ENCODE measurements around the gene OXLD1.
A peak's percentile ranks its signal among the peaks of the same experiment; 100 is the strongest.
"Not testable (repeated sequence)": the region's sequence is repeated elsewhere in the genome, so short reads cannot be mapped to it uniquely, and the experiment has no call there.

The OXLD1 gene

DNA sequence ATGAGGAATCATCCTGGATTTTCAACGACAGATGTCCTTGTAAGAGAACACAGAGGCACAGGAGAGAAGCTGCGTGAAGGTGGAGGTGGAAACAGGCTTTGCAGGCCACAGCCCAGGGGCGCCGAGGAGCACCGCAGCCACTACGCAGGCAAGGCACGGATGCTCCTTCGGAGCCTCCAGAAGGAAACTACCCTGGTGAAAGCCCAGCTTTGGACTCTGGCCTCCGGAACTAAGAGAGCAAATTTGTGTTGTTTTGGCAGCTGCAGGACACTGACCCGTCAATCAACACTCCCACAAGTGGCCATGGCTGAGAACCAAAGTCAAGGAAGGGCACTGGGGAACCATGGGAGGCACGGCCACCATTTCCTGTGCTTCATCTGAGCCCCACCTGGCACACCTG lies 13.7 kb upstream of the OXLD1 start:
- no peak for DNase-seq
- no peaks in the 10 kb centered on the region for H3K27me3 ChIP-seq (replicated peaks)
- peaks cover 7% of the 10 kb centered on the region for H3K36me3 ChIP-seq (replicated peaks)
- no peak overlapping the region for H3K4me3 ChIP-seq (ENCODE audit: low read depth, low read length)
- H3K27ac ChIP-seq: no peak overlapping the region
- TF ChIP-seq, protein P1, sequence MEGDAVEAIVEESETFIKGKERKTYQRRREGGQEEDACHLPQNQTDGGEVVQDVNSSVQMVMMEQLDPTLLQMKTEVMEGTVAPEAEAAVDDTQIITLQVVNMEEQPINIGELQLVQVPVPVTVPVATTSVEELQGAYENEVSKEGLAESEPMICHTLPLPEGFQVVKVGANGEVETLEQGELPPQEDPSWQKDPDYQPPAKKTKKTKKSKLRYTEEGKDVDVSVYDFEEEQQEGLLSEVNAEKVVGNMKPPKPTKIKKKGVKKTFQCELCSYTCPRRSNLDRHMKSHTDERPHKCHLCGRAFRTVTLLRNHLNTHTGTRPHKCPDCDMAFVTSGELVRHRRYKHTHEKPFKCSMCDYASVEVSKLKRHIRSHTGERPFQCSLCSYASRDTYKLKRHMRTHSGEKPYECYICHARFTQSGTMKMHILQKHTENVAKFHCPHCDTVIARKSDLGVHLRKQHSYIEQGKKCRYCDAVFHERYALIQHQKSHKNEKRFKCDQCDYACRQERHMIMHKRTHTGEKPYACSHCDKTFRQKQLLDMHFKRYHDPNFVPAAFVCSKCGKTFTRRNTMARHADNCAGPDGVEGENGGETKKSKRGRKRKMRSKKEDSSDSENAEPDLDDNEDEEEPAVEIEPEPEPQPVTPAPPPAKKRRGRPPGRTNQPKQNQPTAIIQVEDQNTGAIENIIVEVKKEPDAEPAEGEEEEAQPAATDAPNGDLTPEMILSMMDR (IDR thresholded peaks at IDR 0.05; ENCODE audit: low read depth, low read length, missing control alignments): no peak
- in situ Hi-C loops (cut with HindIII; ENCODE audit: low pct_ligation_motif_present, low sequenced_read_pairs): no loop called here

DNA sequence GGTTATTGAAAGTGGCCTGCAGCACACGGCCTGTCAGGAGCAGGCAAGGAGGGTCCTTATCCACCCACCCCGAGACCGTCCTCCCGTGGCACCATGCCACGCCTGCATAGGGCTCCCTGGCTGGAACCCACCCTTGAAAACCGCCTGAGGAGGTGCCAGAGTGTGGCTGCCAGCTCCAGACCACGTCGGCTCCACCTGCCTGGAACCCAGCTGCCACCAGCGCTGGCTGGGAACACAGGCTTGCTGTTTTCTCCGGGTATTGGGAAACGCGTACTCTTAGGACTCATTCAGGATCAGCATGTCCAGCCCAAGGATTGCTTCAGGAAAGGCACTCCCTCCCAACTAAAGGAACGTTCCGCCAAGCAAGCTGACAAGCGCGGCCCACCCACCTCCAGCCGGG lies 10.5 kb upstream of the OXLD1 start:
- peaks cover 29% of the 10 kb centered on the region for H3K36me3 ChIP-seq (replicated peaks)
- DNase-seq: no peak
- in situ Hi-C loops (cut with HindIII; ENCODE audit: low pct_ligation_motif_present, low sequenced_read_pairs): no loop called here
- TF ChIP-seq, protein P1 (IDR thresholded peaks at IDR 0.05; ENCODE audit: low read depth, low read length, missing control alignments): no peak
- H3K27me3 ChIP-seq (replicated peaks): no peaks in the 10 kb centered on the region
- H3K27ac ChIP-seq: no peak overlapping the region
- H3K4me3 ChIP-seq (ENCODE audit: low read depth, low read length): no peak overlapping the region

DNA sequence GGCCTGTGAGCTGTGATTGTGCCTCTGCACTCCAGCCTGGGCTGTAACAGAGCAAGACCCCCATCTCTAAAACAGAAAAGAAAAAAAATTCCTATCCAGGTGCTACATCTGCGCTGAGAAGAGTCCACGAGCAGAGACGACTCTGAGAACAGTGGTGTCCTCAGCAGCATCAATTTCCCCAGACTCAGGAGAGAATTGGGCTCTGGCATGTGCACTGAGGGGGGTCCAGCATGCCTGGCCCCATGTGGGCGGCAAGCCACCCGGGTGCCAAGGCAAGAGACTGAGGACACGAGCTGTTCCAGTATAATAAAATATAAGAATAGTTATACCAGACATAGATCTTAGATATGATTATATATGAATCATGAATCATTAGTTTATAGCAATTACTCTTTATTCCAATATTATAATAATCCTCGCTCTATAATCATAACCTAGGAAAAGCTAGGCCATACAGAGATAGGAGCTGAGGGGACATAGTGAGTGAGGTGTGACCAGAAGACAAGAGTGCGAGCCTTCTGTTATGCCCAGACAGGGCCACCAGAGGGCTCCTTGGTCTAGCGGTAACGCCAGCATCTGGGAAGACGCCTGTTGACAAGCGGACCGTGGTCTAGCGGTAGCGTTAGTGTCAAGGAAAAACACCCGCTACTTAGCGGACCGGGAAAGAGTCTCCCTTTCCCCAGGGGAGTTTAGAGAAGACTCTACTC lies 9.3 kb upstream of the OXLD1 start:
- peaks cover 35% of the 10 kb centered on the region for H3K36me3 ChIP-seq (replicated peaks)
- peak; percentile 52 for DNase-seq
- H3K27ac ChIP-seq; in situ Hi-C loops (cut with HindIII; ENCODE audit: low pct_ligation_motif_present, low sequenced_read_pairs); H3K4me3 ChIP-seq (ENCODE audit: low read depth, low read length); H3K27me3 ChIP-seq (replicated peaks): not testable (repeated sequence)
- TF ChIP-seq, protein P1 (IDR thresholded peaks at IDR 0.05; ENCODE audit: low read depth, low read length, missing control alignments): peak; percentile 54

DNA sequence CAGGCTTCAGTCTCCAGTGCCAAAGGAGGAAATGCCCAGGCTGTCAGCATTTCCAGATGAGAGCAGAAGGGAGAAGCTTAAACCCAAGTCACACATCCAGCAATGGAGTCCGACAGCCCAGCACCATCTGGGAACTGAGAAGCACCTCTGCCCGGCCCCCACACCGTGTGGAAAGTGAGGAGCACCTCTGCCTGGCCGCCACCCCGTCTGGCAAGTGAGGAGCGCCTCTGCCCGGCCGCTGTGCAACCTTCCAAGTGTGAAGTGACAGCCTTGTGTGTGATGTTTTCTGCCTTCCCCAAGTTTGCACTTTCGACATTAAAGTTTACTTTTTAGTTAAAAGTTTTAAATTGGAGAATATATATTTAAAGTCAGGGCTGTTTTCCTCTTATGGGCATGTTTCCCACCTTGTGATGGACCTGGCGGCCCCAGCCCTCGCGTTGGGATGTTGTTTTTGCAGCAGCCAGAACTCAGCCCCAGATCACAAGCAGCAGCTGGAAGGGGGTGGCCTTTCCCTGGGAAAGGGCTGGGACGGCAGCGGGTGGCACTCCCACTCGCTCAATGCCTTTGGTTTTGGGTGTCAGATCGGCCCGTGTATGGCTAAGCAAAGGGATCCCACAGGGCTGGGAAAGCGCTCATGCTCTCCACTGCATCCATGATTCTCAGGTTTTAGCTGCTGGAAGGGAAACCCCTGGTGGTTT lies 7.3 kb upstream of the OXLD1 start:
- in situ Hi-C loops (cut with HindIII; ENCODE audit: low pct_ligation_motif_present, low sequenced_read_pairs): no loop called here

DNA sequence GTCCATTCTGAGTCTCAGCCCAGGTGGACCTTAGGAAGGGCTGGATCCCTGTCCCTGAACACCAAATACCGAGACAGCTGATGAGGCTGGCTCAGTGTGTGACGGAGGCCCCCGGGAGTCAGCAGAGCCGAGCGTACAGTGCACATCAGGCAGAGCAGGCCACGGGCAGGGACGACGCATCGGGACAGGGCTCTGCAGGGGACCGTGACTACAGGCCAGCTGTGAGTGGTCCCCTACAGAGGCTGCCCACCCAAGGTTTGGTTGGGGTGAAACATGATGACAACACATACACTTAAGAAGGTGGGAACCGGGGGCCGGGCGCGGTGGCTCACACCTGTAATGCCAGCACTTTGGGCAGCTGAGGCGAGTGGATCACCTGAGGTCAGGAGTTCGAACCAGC lies 6.5 kb upstream of the OXLD1 start:
- Histone ChIP-seq H3K36me3 (replicated peaks) (peaks cover 50% of the 10 kb centered on the region), H3K4me3 (ENCODE audit: low read depth, low read length) (no peak overlapping the region), H3K27me3 (replicated peaks) (no peaks in the 10 kb centered on the region), H3K27ac (no peak overlapping the region)
- DNase-seq: no peak
- in situ Hi-C loops (cut with HindIII; ENCODE audit: low pct_ligation_motif_present, low sequenced_read_pairs): no loop called here
- TF ChIP-seq, protein P1 (IDR thresholded peaks at IDR 0.05; ENCODE audit: low read depth, low read length, missing control alignments): no peak

More for the DNA sequence above, 7.3 kb upstream of the OXLD1 start:
- no peak for DNase-seq
- Histone ChIP-seq H3K27ac (no peak overlapping the region), H3K4me3 (ENCODE audit: low read depth, low read length) (no peak overlapping the region), H3K36me3 (replicated peaks) (peaks cover 50% of the 10 kb centered on the region), H3K27me3 (replicated peaks) (no peaks in the 10 kb centered on the region)
- TF ChIP-seq, protein P1 (IDR thresholded peaks at IDR 0.05; ENCODE audit: low read depth, low read length, missing control alignments): no peak
